ENCODE data around the gene RBP2. TPM values are rescaled to one million over a fixed set of nuclear protein-coding genes. Genes with fewer than 3 reads are reported as not detected.

Gene RBP2
- total and polyA plus RNA-seq, 2 donors, result 0.09 to 0.37 TPM

GRCh38 chr3:139440639-139441556, 35.4 kb downstream of the RBP2 start:
- H3K4me1 ChIP-seq (ENCODE audit: control insufficient read depth in 2 of 2, insufficient read depth in 2 of 2, low read length in 2 of 2), result no peaks in the 10 kb centered on the region
- H3K27me3 ChIP-seq (ENCODE audit: control insufficient read depth in 2 of 2, insufficient read depth in 1 of 2, low read length in 1 of 2), result no peaks in the 10 kb centered on the region
- H3K4me3 ChIP-seq (ENCODE audit: low read length in 2 of 2), result no peak overlapping the region
- no peak overlapping the region for H3K27ac ChIP-seq (ENCODE audit: low read depth in 1 of 2, low read length in 1 of 2)
- WGBS, result 97% methylated on average over 7 of the region's 7 CpGs
- H3K36me3 ChIP-seq (ENCODE audit: control insufficient read depth in 2 of 2, insufficient read depth in 2 of 2, low read length in 1 of 2), result no peaks in the 10 kb centered on the region
- no peak for DNase-seq (ENCODE audit: low read depth in 6 of 9, low spot score in 9 of 9)
- no peaks in the 10 kb centered on the region for H3K9me3 ChIP-seq (ENCODE audit: control insufficient read depth in 2 of 2, insufficient read depth in 1 of 2, low read length in 1 of 2)

DNA sequence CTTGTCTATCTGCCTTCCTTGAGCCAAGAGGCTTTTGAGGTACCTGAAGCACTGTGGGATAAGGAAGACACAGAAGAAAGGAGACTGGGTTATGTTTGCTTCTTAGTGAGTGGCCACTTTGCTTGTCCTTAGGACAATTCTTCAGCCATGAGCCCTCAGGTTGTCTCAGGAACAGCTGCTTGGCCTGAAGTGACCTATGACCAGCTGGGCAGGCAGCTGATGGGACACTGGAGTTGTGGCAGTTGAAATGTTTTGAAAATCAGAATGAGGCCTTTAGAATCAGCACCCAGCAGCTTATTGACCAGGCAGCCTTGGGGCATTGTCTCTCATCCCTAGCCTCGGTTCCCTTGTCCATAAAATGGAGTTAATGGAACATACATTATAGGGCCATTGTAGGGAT, 37.0 kb downstream of the RBP2 start:
- no peak for DNase-seq (ENCODE audit: low read depth in 6 of 9, low spot score in 9 of 9)
- no peaks in the 10 kb centered on the region for H3K27me3 ChIP-seq (ENCODE audit: control insufficient read depth in 2 of 2, insufficient read depth in 1 of 2, low read length in 1 of 2)
- no peaks in the 10 kb centered on the region for H3K9me3 ChIP-seq (ENCODE audit: control insufficient read depth in 2 of 2, insufficient read depth in 1 of 2, low read length in 1 of 2)
- WGBS, result 93% methylated on average over 1 of the region's 1 CpG
- H3K4me3 ChIP-seq (ENCODE audit: low read length in 2 of 2), result no peak overlapping the region
- H3K27ac ChIP-seq (ENCODE audit: low read depth in 1 of 2, low read length in 1 of 2), result no peak overlapping the region
- no peaks in the 10 kb centered on the region for H3K36me3 ChIP-seq (ENCODE audit: control insufficient read depth in 2 of 2, insufficient read depth in 2 of 2, low read length in 1 of 2)
- H3K4me1 ChIP-seq (ENCODE audit: control insufficient read depth in 2 of 2, insufficient read depth in 2 of 2, low read length in 2 of 2), result no peaks in the 10 kb centered on the region

DNA sequence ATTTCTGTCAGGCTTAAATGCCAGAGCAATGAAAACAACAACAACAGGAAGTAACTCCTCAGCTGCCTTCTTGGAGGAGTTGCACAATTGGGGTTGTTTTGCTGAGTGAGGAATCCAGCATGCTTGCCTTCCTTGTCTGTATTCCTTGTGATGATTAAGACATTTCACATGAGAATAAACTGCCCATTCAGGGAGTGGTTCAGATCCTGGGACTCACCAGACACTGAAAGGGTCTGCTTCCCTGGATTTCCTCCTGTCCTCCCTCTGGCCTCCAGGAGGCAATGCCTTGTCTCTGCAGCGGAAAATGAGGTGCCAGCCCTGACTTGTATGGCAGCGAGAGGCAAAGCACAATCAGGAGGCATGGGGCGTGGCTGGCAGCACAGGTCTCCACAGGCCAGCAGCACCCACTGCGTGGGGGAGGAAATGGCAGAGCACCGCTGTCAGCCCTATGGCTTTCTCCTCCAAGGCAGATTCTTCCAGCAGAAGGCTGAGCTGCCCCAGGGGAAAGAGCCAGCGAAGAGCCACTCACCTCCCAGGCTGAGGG, 41.5 kb downstream of the RBP2 start:
- H3K27me3 ChIP-seq (ENCODE audit: control insufficient read depth in 2 of 2, insufficient read depth in 1 of 2, low read length in 1 of 2), result no peaks in the 10 kb centered on the region
- no peak overlapping the region for H3K27ac ChIP-seq (ENCODE audit: low read depth in 1 of 2, low read length in 1 of 2)
- DNase-seq (ENCODE audit: low read depth in 6 of 9, low spot score in 9 of 9), result no peak
- no peaks in the 10 kb centered on the region for H3K9me3 ChIP-seq (ENCODE audit: control insufficient read depth in 2 of 2, insufficient read depth in 1 of 2, low read length in 1 of 2)
- H3K36me3 ChIP-seq (ENCODE audit: control insufficient read depth in 2 of 2, insufficient read depth in 2 of 2, low read length in 1 of 2), result no peaks in the 10 kb centered on the region
- H3K4me1 ChIP-seq (ENCODE audit: control insufficient read depth in 2 of 2, insufficient read depth in 2 of 2, low read length in 2 of 2), result no peaks in the 10 kb centered on the region
- no peak overlapping the region for H3K4me3 ChIP-seq (ENCODE audit: low read length in 2 of 2)
- 95% methylated on average over 6 of the region's 6 CpGs for WGBS

GRCh38 chr3:139434228-139434627, 42.1 kb downstream of the RBP2 start:
- H3K4me1 ChIP-seq (ENCODE audit: control insufficient read depth in 2 of 2, insufficient read depth in 2 of 2, low read length in 2 of 2), result no peaks in the 10 kb centered on the region
- H3K4me3 ChIP-seq (ENCODE audit: low read length in 2 of 2), result no peak overlapping the region
- H3K27me3 ChIP-seq (ENCODE audit: control insufficient read depth in 2 of 2, insufficient read depth in 1 of 2, low read length in 1 of 2), result no peaks in the 10 kb centered on the region
- H3K36me3 ChIP-seq (ENCODE audit: control insufficient read depth in 2 of 2, insufficient read depth in 2 of 2, low read length in 1 of 2), result no peaks in the 10 kb centered on the region
- no peak overlapping the region for H3K27ac ChIP-seq (ENCODE audit: low read depth in 1 of 2, low read length in 1 of 2)
- DNase-seq (ENCODE audit: low read depth in 6 of 9, low spot score in 9 of 9), result no peak
- no peaks in the 10 kb centered on the region for H3K9me3 ChIP-seq (ENCODE audit: control insufficient read depth in 2 of 2, insufficient read depth in 1 of 2, low read length in 1 of 2)
- 95% methylated on average over 1 of the region's 1 CpG for WGBS

DNA sequence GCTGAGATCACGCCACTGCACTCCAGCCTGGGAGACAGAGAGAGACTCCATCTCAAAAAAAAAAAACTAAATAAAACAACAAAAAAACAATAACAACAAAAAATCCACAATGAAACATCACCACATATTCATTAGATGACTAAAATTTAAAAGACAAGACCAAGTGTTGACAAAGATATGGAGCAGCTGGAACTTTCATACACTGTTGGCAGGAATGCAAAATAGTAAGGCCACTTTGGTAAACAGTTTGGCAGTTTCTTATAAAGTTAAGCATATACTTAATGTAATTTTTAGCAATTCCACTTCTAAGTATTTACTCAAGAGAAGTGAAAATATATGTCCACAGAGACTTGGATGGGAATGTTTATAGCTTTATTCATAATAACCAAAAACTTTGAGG, 43.2 kb downstream of the RBP2 start:
- Histone ChIP-seq H3K9me3 (ENCODE audit: control insufficient read depth in 2 of 2, insufficient read depth in 1 of 2, low read length in 1 of 2) (no peaks in the 10 kb centered on the region), H3K36me3 (ENCODE audit: control insufficient read depth in 2 of 2, insufficient read depth in 2 of 2, low read length in 1 of 2) (no peaks in the 10 kb centered on the region), H3K27me3 (ENCODE audit: control insufficient read depth in 2 of 2, insufficient read depth in 1 of 2, low read length in 1 of 2) (no peaks in the 10 kb centered on the region), H3K4me3 (ENCODE audit: low read length in 2 of 2) (no peak overlapping the region), H3K27ac (ENCODE audit: low read depth in 1 of 2, low read length in 1 of 2) (no peak overlapping the region), H3K4me1 (ENCODE audit: control insufficient read depth in 2 of 2, insufficient read depth in 2 of 2, low read length in 2 of 2) (no peaks in the 10 kb centered on the region)
- no peak for DNase-seq (ENCODE audit: low read depth in 6 of 9, low spot score in 9 of 9)
- 100% methylated on average over 1 of the region's 1 CpG for WGBS

- H3K4me3 ChIP-seq (ENCODE audit: low read length in 2 of 2), result no peak overlapping the region
- no peaks in the 10 kb centered on the region for H3K4me1 ChIP-seq (ENCODE audit: control insufficient read depth in 2 of 2, insufficient read depth in 2 of 2, low read length in 2 of 2)
- H3K27ac ChIP-seq (ENCODE audit: low read depth in 1 of 2, low read length in 1 of 2), result no peak overlapping the region
- no peaks in the 10 kb centered on the region for H3K27me3 ChIP-seq (ENCODE audit: control insufficient read depth in 2 of 2, insufficient read depth in 1 of 2, low read length in 1 of 2)
- DNase-seq (ENCODE audit: low read depth in 6 of 9, low spot score in 9 of 9), result no peak
- no peaks in the 10 kb centered on the region for H3K9me3 ChIP-seq (ENCODE audit: control insufficient read depth in 2 of 2, insufficient read depth in 1 of 2, low read length in 1 of 2)
- no peaks in the 10 kb centered on the region for H3K36me3 ChIP-seq (ENCODE audit: control insufficient read depth in 2 of 2, insufficient read depth in 2 of 2, low read length in 1 of 2)
Observed at GRCh38 chr3:139430493-139430892, 45.8 kb downstream of the RBP2 start.

DNA sequence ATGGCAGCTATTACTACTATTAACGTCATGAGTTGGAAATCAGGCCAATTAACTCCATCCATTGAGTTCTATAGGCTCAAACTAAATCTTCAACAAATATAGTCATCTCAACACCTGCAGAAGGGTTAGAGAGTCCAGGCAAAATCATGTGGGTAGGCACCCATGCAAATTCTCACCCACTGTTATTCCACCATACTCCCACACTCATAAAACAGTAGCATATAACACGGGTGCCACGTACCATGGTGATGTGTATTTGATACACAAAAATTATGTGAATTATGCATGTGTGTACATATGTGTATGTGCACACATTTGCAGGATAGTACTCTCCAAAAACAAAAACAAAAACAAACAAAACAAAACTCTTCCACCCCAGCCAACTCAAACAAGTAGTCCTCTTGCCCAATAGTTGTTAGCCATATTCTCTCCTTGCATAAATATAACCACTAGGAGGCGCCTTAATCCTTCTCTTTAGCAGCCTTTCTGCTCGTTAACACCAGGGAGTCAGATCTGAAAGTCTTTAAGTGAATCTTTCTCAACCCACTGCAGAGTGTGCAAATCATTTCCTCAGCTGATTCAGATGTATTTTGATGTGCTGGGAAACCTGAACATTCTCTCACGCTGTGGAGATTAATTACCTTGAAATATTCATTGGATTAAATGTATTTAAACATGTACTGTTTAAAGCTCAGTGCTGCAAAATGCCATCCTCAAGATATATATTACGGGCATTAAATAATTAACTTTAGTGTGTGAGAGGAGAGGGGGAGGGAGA, 48.8 kb downstream of the RBP2 start:
- Histone ChIP-seq H3K4me3 (ENCODE audit: low read length in 2 of 2) (no peak overlapping the region), H3K36me3 (ENCODE audit: control insufficient read depth in 2 of 2, insufficient read depth in 2 of 2, low read length in 1 of 2) (no peaks in the 10 kb centered on the region), H3K4me1 (ENCODE audit: control insufficient read depth in 2 of 2, insufficient read depth in 2 of 2, low read length in 2 of 2) (no peaks in the 10 kb centered on the region), H3K27ac (ENCODE audit: low read depth in 1 of 2, low read length in 1 of 2) (no peak overlapping the region), H3K9me3 (ENCODE audit: control insufficient read depth in 2 of 2, insufficient read depth in 1 of 2, low read length in 1 of 2) (no peaks in the 10 kb centered on the region), H3K27me3 (ENCODE audit: control insufficient read depth in 2 of 2, insufficient read depth in 1 of 2, low read length in 1 of 2) (no peaks in the 10 kb centered on the region)
- peak; percentile 6 to 74 (median 35) for DNase-seq (ENCODE audit: low read depth in 6 of 9, low spot score in 9 of 9)
- 60% methylated on average over 7 of the region's 7 CpGs for WGBS

DNA sequence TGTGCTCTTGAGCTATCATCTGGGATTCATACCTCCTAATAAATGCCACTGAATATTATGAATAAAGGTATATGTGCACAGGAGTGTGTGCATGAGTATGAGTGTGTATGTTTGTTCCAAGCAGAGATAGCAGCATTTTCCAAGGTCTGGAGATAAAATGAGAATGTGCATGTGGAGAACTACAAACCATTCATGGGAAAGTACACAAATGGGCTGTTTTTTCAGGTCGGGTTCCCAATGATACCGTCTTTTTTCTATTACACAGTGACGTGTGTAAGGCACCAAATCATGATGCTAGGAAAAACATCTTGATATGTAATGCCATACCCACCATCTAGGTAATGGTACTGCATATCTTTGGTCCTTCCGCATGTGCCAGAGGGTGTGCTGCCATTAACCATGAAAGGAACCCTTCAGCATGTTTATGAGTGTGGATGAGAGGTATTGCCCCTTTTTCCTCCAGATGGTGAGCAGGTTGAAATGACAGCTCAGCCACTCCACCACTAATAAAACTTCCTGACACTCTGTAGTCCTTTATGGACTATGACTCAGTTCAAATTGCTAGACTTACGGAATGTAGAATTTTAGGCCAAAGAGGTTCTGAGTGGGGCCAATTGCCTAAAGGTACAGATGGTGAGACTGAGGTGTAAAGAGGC, 50.4 kb downstream of the RBP2 start:
- Histone ChIP-seq H3K4me1 (ENCODE audit: control insufficient read depth in 2 of 2, insufficient read depth in 2 of 2, low read length in 2 of 2) (no peaks in the 10 kb centered on the region), H3K36me3 (ENCODE audit: control insufficient read depth in 2 of 2, insufficient read depth in 2 of 2, low read length in 1 of 2) (no peaks in the 10 kb centered on the region), H3K9me3 (ENCODE audit: control insufficient read depth in 2 of 2, insufficient read depth in 1 of 2, low read length in 1 of 2) (no peaks in the 10 kb centered on the region), H3K4me3 (ENCODE audit: low read length in 2 of 2) (no peak overlapping the region), H3K27me3 (ENCODE audit: control insufficient read depth in 2 of 2, insufficient read depth in 1 of 2, low read length in 1 of 2) (no peaks in the 10 kb centered on the region), H3K27ac (ENCODE audit: low read depth in 1 of 2, low read length in 1 of 2) (no peak overlapping the region)
- 86% methylated on average over 5 of the region's 5 CpGs for WGBS
- no peak for DNase-seq (ENCODE audit: low read depth in 6 of 9, low spot score in 9 of 9)

- no peak overlapping the region for H3K4me3 ChIP-seq (ENCODE audit: low read length in 2 of 2)
- no peak for DNase-seq (ENCODE audit: low read depth in 6 of 9, low spot score in 9 of 9)
- no peaks in the 10 kb centered on the region for H3K36me3 ChIP-seq (ENCODE audit: control insufficient read depth in 2 of 2, insufficient read depth in 2 of 2, low read length in 1 of 2)
- no peaks in the 10 kb centered on the region for H3K9me3 ChIP-seq (ENCODE audit: control insufficient read depth in 2 of 2, insufficient read depth in 1 of 2, low read length in 1 of 2)
- 95% methylated on average over 2 of the region's 2 CpGs for WGBS
- no peaks in the 10 kb centered on the region for H3K27me3 ChIP-seq (ENCODE audit: control insufficient read depth in 2 of 2, insufficient read depth in 1 of 2, low read length in 1 of 2)
- no peak overlapping the region for H3K27ac ChIP-seq (ENCODE audit: low read depth in 1 of 2, low read length in 1 of 2)
- no peaks in the 10 kb centered on the region for H3K4me1 ChIP-seq (ENCODE audit: control insufficient read depth in 2 of 2, insufficient read depth in 2 of 2, low read length in 2 of 2)
Observed at GRCh38 chr3:139423232-139423631, 53.1 kb downstream of the RBP2 start.
